Progenitor cell of endocrine pancreas (in vitro differentiated cells): ENCODE data around the gene GNPDA1. TPM values are rescaled to one million over a fixed set of nuclear protein-coding genes. Genes with fewer than 3 reads are reported as not detected.
A peak's percentile ranks its signal among the peaks of the same experiment; 100 is the strongest.

Experiments
- DNase-seq: peaks from one replicate; pipeline ENCODE4 v3.0.0; 2021; ENCODE audit warnings: low spot score; ENCODE audit not compliant: unreplicated experiment
- H3K27ac Mint-ChIP-seq: 2 replicates; pipeline ENCODE4 v1.8.0; 2021; ENCODE audit warnings: mild to moderate bottlenecking, moderate library complexity, mixed read lengths
- H3K27me3 Mint-ChIP-seq: 2 replicates; pipeline ENCODE4 v1.8.0; 2021; ENCODE audit warnings: mixed read lengths
- H3K36me3 Mint-ChIP-seq: 2 replicates; pipeline ENCODE4 v1.8.0; 2022; ENCODE audit warnings: mixed read lengths; ENCODE audit not compliant: insufficient read depth
- H3K4me1 Mint-ChIP-seq: 2 replicates; pipeline ENCODE4 v1.8.0; 2021; ENCODE audit warnings: low read depth, mixed read lengths
- H3K4me3 Mint-ChIP-seq: 2 replicates; pipeline ENCODE4 v1.8.0; 2021; ENCODE audit warnings: low read depth, mild to moderate bottlenecking, moderate library complexity, mixed read lengths
- H3K9me3 Mint-ChIP-seq: 2 replicates; pipeline ENCODE4 v1.8.0; 2021; ENCODE audit warnings: low read depth, mixed read lengths
- total RNA-seq: library from RNA; stranded (reverse); gene quantifications from 2 replicates; pipeline ENCODE4 v1.2.1, GENCODE V29; 2021
- TF ChIP-seq, protein P1 (sequence below): fragments of 200-600 bp; sonication (generic); IDR thresholded peaks from one replicate; pipeline ENCODE4 v1.5.0; 2021; ENCODE audit warnings: antibody characterized with exemption, mild to moderate bottlenecking; ENCODE audit not compliant: unreplicated experiment

GNPDA1 gene
- total RNA-seq, 1 donor from 2014 or later: 115 TPM

DNA sequence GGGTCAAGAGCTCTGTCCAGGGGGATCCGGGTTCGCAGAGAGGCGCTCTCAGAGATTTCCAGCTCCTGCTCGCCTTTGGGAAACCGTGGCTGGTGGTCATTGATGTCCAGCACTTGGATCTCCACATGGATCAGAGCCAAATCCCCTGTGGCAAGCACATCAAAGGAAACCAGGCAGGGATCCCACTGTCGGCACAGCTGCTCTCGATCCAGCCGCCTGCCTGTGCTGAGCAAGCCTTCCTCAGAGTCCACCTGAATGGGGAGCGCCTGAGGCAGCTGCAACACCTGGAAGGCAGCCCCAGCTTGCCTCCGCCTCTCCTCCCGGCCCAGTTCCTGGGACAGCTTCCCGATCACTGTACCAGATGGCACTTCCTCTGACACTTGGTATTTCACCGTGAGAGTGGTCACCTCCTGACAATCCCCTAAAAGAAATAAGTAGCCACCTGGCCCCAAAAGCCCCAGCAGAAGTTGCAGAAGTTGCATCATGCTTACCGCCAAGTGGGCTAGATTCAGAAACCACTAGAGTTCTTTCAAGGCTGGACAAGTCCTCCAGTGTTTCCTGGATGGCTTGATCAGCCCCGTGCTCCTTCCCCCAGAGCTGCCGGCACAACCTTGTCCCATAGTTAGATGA lies 55.3 kb downstream of the GNPDA1 start:
- no peak overlapping the region for H3K27ac Mint-ChIP-seq
- peaks cover 4% of the 10 kb centered on the region for H3K27me3 Mint-ChIP-seq
- H3K4me1 Mint-ChIP-seq: peaks cover 5% of the 10 kb centered on the region
- H3K9me3 Mint-ChIP-seq: no peaks in the 10 kb centered on the region
- no peak overlapping the region for H3K4me3 Mint-ChIP-seq
- no peaks in the 10 kb centered on the region for H3K36me3 Mint-ChIP-seq
- TF ChIP-seq, protein P1, sequence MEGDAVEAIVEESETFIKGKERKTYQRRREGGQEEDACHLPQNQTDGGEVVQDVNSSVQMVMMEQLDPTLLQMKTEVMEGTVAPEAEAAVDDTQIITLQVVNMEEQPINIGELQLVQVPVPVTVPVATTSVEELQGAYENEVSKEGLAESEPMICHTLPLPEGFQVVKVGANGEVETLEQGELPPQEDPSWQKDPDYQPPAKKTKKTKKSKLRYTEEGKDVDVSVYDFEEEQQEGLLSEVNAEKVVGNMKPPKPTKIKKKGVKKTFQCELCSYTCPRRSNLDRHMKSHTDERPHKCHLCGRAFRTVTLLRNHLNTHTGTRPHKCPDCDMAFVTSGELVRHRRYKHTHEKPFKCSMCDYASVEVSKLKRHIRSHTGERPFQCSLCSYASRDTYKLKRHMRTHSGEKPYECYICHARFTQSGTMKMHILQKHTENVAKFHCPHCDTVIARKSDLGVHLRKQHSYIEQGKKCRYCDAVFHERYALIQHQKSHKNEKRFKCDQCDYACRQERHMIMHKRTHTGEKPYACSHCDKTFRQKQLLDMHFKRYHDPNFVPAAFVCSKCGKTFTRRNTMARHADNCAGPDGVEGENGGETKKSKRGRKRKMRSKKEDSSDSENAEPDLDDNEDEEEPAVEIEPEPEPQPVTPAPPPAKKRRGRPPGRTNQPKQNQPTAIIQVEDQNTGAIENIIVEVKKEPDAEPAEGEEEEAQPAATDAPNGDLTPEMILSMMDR: no peak
- no peak for DNase-seq

- Mint-ChIP-seq H3K9me3 (no peaks in the 10 kb centered on the region), H3K4me1 (no peaks in the 10 kb centered on the region), H3K4me3 (no peak overlapping the region), H3K36me3 (no peaks in the 10 kb centered on the region), H3K27me3 (peaks cover 4% of the 10 kb centered on the region), H3K27ac (no peak overlapping the region)
- TF ChIP-seq, protein P1: no peak
- DNase-seq: no peak
These were observed 58.6 kb downstream of the GNPDA1 start for GRCh38 chr5:141954194-141954593.

DNA sequence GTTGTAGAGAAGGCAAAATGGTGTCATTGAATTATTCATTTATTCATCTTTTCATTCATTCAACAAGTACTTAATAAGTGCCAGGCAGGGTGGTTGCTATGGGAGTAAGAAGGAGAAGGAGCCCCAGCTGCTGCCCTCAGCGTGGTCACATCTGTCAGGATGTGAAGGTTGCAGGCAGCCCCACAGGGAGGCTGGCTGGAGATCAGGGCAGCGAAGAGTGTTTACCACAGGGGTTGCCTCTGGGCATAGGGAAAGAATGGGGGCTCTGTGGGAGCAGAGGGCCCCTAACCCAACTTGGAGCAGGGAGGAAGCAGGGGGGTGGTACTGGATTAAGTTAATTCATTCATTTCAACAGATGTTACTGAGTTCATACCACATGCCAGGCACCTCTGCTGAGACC lies 60.8 kb downstream of the GNPDA1 start:
- TF ChIP-seq, protein P1: no peak
- DNase-seq: no peak
- no peaks in the 10 kb centered on the region for H3K27me3 Mint-ChIP-seq
- H3K4me3 Mint-ChIP-seq: no peak overlapping the region
- no peaks in the 10 kb centered on the region for H3K4me1 Mint-ChIP-seq
- H3K27ac Mint-ChIP-seq: no peak overlapping the region
- H3K9me3 Mint-ChIP-seq: no peaks in the 10 kb centered on the region
- H3K36me3 Mint-ChIP-seq: no peaks in the 10 kb centered on the region

DNA sequence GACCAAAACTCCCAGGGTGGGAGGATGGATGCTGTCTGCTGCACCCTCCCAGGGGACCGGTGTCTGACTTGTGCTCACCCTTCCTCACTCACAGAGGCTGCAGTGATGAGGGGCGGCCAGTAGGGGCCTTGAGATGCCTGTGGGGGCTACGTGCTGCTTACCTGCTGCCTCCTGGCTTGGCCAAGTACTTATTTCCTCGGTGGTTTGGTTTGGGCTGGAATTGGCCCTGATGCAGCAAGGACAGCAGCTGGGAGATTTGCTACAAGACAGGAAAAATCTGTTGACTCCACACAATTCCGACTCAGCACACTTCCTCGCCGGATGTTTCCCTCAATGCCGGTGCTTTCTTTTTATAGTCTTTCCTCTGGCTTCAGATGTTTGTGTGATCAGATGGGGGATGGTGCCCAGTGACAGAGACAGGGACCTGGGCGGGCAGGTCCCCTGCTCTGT lies 61.5 kb downstream of the GNPDA1 start:
- H3K4me1 Mint-ChIP-seq: no peaks in the 10 kb centered on the region
- H3K4me3 Mint-ChIP-seq: no peak overlapping the region
- no peak overlapping the region for H3K27ac Mint-ChIP-seq
- no peaks in the 10 kb centered on the region for H3K36me3 Mint-ChIP-seq
- DNase-seq: no peak
- H3K27me3 Mint-ChIP-seq: no peaks in the 10 kb centered on the region
- H3K9me3 Mint-ChIP-seq: no peaks in the 10 kb centered on the region
- TF ChIP-seq, protein P1: peak; percentile 59

Other genes with a start within 250 kb of the GNPDA1 start
- 5.5 and 6.3 TPM in 2 replicates for gene PCDH1, start 134.6 kb downstream of the GNPDA1 start, total RNA-seq
- 86.1 and 93.4 TPM in 2 replicates for gene DELE1, start 89.2 kb downstream of the GNPDA1 start, total RNA-seq
- not detected in 2 replicates for gene PCDH12, start 54.8 kb downstream of the GNPDA1 start, total RNA-seq
- 35.5 and 37.3 TPM in 2 replicates for gene RNF14, start 43.9 kb downstream of the GNPDA1 start, total RNA-seq
- gene NDFIP1, start 95.8 kb upstream of the GNPDA1 start, total RNA-seq: 228 and 247 TPM in 2 replicates